ENCODE data around the gene PWP2.
"Not testable (repeated sequence)": the region's sequence is repeated elsewhere in the genome, so short reads cannot be mapped to it uniquely, and the experiment has no call there.

PWP2 gene

GRCh38 chr21:44083631-44084291 lies 23.4 kb upstream of the PWP2 start:
- DNase-seq = peak; percentile 71
- ATAC-seq = peak; percentile 85

- no peak for DNase-seq
- no peak for ATAC-seq
Observed at GRCh38 chr21:44084496-44085241, 22.5 kb upstream of the PWP2 start.

GRCh38 chr21:44085491-44086321 lies 21.5 kb upstream of the PWP2 start:
- DNase-seq (no peak), ATAC-seq (no peak)

GRCh38 chr21:44086636-44087425 lies 20.4 kb upstream of the PWP2 start:
- ATAC-seq (no peak), DNase-seq (no peak)

- DNase-seq = no peak
- ATAC-seq = no peak
Observed at GRCh38 chr21:44087426-44088400, 19.5 kb upstream of the PWP2 start.

GRCh38 chr21:44088401-44088780 lies 18.8 kb upstream of the PWP2 start:
- DNase-seq = no peak
- no peak for ATAC-seq

GRCh38 chr21:44089001-44089911 lies 17.9 kb upstream of the PWP2 start:
- ATAC-seq = peak; percentile 44
- no peak for DNase-seq

GRCh38 chr21:44090325-44090724 lies 16.9 kb upstream of the PWP2 start:
- ATAC-seq = no peak
- DNase-seq = no peak

- DNase-seq (no peak), ATAC-seq (no peak)
Observed at GRCh38 chr21:44092211-44092610, 15.0 kb upstream of the PWP2 start.

GRCh38 chr21:44093761-44094160 lies 13.4 kb upstream of the PWP2 start:
- ATAC-seq = no peak
- peak; percentile 1 for DNase-seq

- ATAC-seq (no peak), DNase-seq (no peak)
Observed at GRCh38 chr21:44094832-44095231, 12.4 kb upstream of the PWP2 start.

- ATAC-seq, DNase-seq: not testable (repeated sequence)
Observed at GRCh38 chr21:44098507-44098906, 8.7 kb upstream of the PWP2 start.

- not testable (repeated sequence) for DNase-seq, ATAC-seq
Observed at GRCh38 chr21:44098964-44099363, 8.2 kb upstream of the PWP2 start.

- not testable (repeated sequence) for DNase-seq
- ATAC-seq = peak; percentile 53
Observed at GRCh38 chr21:44107589-44107988, 390 bp downstream of the PWP2 start.

GRCh38 chr21:44113702-44114371 lies 6.6 kb downstream of the PWP2 start:
- ATAC-seq = not testable (repeated sequence)

GRCh38 chr21:44122131-44122530 lies 14.9 kb downstream of the PWP2 start:
- ATAC-seq, DNase-seq: not testable (repeated sequence)

More at GRCh38 chr21:44113702-44114371, 6.6 kb downstream of the PWP2 start:
- DNase-seq = not testable (repeated sequence)

GRCh38 chr21:44127827-44128226 lies 20.6 kb downstream of the PWP2 start:
- not testable (repeated sequence) for DNase-seq, ATAC-seq

GRCh38 chr21:44133715-44134057 lies 26.5 kb downstream of the PWP2 start:
- not testable (repeated sequence) for DNase-seq, ATAC-seq

- not testable (repeated sequence) for ATAC-seq, DNase-seq
Observed at GRCh38 chr21:44134732-44135131, 27.5 kb downstream of the PWP2 start.
